SK-N-SH (cell line): ENCODE data around the gene RAB21. TPM values are rescaled to one million over a fixed set of nuclear protein-coding genes. Genes with fewer than 3 reads are reported as not detected.

Experiments used
- CTCF ChIA-PET: fragments of 300-600, 350-600 bp; formaldehyde crosslinking; extraction: SDS; loops from one replicate; lab custom pipeline; 2021; lab: Yijun Ruan, JAX
- POLR2A ChIA-PET: fragments of 350-600 bp; sonication (Branson Sonifier 250); formaldehyde crosslinking; extraction: SDS; loops from one replicate; lab custom pipeline; 2020; ENCODE audit warnings: antibody characterized with exemption, inconsistent platforms; lab: Yijun Ruan, JAX
- DNase-seq: peaks from one replicate; pipeline ENCODE4 v3.0.0; 2012
- H2AFZ ChIP-seq: fragments of 200-600 bp; sonication (generic); 2 replicates; pipeline ENCODE4 v1.8.1; 2016; ENCODE audit warnings: antibody characterized with exemption, mild to moderate bottlenecking, low read depth
- H3F3A ChIP-seq: fragments of 200-600 bp; sonication (generic); replicated peaks from 2 replicates; pipeline ENCODE3; 2016; ENCODE audit warnings: antibody characterized with exemption, mild to moderate bottlenecking; ENCODE audit not compliant: insufficient read depth
- H3K27ac ChIP-seq, 2 experiments: fragments of 200-500 bp in 1 of 2; fragments of 200-600 bp in 1 of 2; sonication (Bioruptor generic) in 1 of 2; sonication (generic), shearing (Covaris generic) in 1 of 2; 2 replicates each; pipeline versions ENCODE4 v1.5.1 to v1.6.1; 2014 to 2016; ENCODE audit warnings: low read depth in 2 of 2, inconsistent platforms in 1 of 2, low read length in 1 of 2, mild to moderate bottlenecking in 1 of 2, mixed read lengths in 1 of 2
- H3K27me3 ChIP-seq: fragments of 200-600 bp; sonication (generic), shearing (Covaris generic); 2 replicates; pipeline ENCODE4 v1.6.1; 2016; ENCODE audit warnings: mixed run types; ENCODE audit not compliant: insufficient read depth
- H3K36me3 ChIP-seq, 2 experiments: fragments of 200-500 bp in 1 of 2; fragments of 200-600 bp in 1 of 2; sonication (Bioruptor generic) in 1 of 2; sonication (generic) in 1 of 2; replicated peaks in 1 of 2; 2 replicates each; pipeline versions ENCODE3 to v1.5.1; 2014 to 2016; ENCODE audit warnings: low read length in 1 of 2, mild to moderate bottlenecking in 1 of 2; ENCODE audit not compliant: insufficient read depth in 2 of 2, control insufficient read depth in 1 of 2
- H3K4me1 ChIP-seq, 2 experiments: fragments of 200-500 bp in 1 of 2; fragments of 200-600 bp in 1 of 2; sonication (Bioruptor generic) in 1 of 2; sonication (generic), shearing (Covaris generic) in 1 of 2; 2 replicates each; pipeline versions ENCODE4 v1.5.1 to v1.6.1; 2014 to 2016; ENCODE audit warnings: low read depth in 1 of 2, low read length in 1 of 2, mixed run types in 1 of 2; ENCODE audit not compliant: insufficient read depth in 2 of 2, control insufficient read depth in 1 of 2
- H3K4me2 ChIP-seq: fragments of 200-600 bp; sonication (generic), shearing (Covaris generic); 2 replicates; pipeline ENCODE4 v1.6.1; 2017; ENCODE audit warnings: mixed run types
- H3K4me3 ChIP-seq, 2 experiments: fragments of 200-500 bp in 1 of 2; fragments of 200-600 bp in 1 of 2; sonication (Bioruptor generic) in 1 of 2; sonication (generic), shearing (Covaris generic) in 1 of 2; 2 replicates each; pipeline versions ENCODE4 v1.5.1 to v1.8.1; 2014 to 2016; ENCODE audit warnings: low read depth in 2 of 2, inconsistent platforms in 1 of 2, low read length in 1 of 2, mild to moderate bottlenecking in 1 of 2, mixed read lengths in 1 of 2, moderate library complexity in 1 of 2
- H3K79me2 ChIP-seq: fragments of 200-600 bp; sonication (generic); 2 replicates; pipeline ENCODE4 v1.8.1; 2017; ENCODE audit warnings: mild to moderate bottlenecking; ENCODE audit not compliant: insufficient read depth
- H3K9ac ChIP-seq: fragments of 200-600 bp; sonication (generic); 2 replicates; pipeline ENCODE4 v1.6.1; 2017; ENCODE audit warnings: mixed run types
- H3K9me2 ChIP-seq: fragments of 200-600 bp; sonication (generic); 2 replicates; pipeline ENCODE4 v1.6.1; 2017; ENCODE audit warnings: mixed run types
- H3K9me3 ChIP-seq: fragments of 200-600 bp; sonication (generic); 2 replicates; pipeline ENCODE4 v1.6.1; 2017; ENCODE audit warnings: mixed run types, mild to moderate bottlenecking, moderate library complexity
- H4K20me1 ChIP-seq: fragments of 200-600 bp; sonication (generic); 2 replicates; pipeline ENCODE4 v1.6.1; 2017; ENCODE audit warnings: mild to moderate bottlenecking, mixed run types; ENCODE audit not compliant: insufficient read depth
- CHD2 ChIP-seq: fragments of 150-350 bp; IDR thresholded peaks from 2 replicates; pipeline ENCODE4 v1.6.1; 2018; ENCODE audit warnings: low read length; ENCODE audit not compliant: partially characterized antibody
- FOSL2 ChIP-seq: IDR thresholded peaks from 2 replicates; pipeline ENCODE4 v1.4.0; 2012; ENCODE audit warnings: low read depth, mild to moderate bottlenecking, moderate library complexity, borderline replicate concordance
- IRF3 ChIP-seq: fragments of 150-350 bp; IDR thresholded peaks from 2 replicates; pipeline ENCODE4 v1.6.1; 2016; ENCODE audit warnings: mild to moderate bottlenecking, low read depth, low read length
- MAX ChIP-seq: IDR thresholded peaks from 2 replicates; pipeline ENCODE4 v1.4.0; 2012; ENCODE audit warnings: low read depth
- MEF2A ChIP-seq: IDR thresholded peaks from 2 replicates; pipeline ENCODE4 v1.4.0; 2012; ENCODE audit warnings: low read depth, borderline replicate concordance
- MXI1 ChIP-seq: IDR thresholded peaks from 2 replicates; pipeline ENCODE4 v1.6.1; 2012; ENCODE audit warnings: mild to moderate bottlenecking, low read depth, low read length, improper control_type of control experiment
- PBX3 ChIP-seq: IDR thresholded peaks from 2 replicates; pipeline ENCODE4; 2012
- RCOR1 ChIP-seq: fragments of 150-350 bp; IDR thresholded peaks from 2 replicates; pipeline ENCODE4 v1.6.1; 2017; ENCODE audit warnings: antibody characterized with exemption, low read length
- RXRA ChIP-seq: IDR thresholded peaks from 2 replicates; pipeline ENCODE4 v1.4.0; 2012; ENCODE audit warnings: low read depth, mild to moderate bottlenecking, borderline replicate concordance
- USF1 ChIP-seq: IDR thresholded peaks from 2 replicates; pipeline ENCODE4 v1.4.0; 2012; ENCODE audit warnings: low read depth, borderline replicate concordance
- YY1 ChIP-seq: IDR thresholded peaks from 2 replicates; pipeline ENCODE4 v1.4.0; 2012; ENCODE audit warnings: low read depth, mild to moderate bottlenecking
- WGBS: methylation state at CpG from one replicate; pipeline ENCODE4 v1.1.6; 2017; ENCODE audit warnings: low lambda C conversion rate; 5-methylcytosine and 5-hydroxymethylcytosine counted together
- polyA plus RNA-seq, 3 experiments: library from polyadenylated mRNA; depleted of rRNA; stranded (reverse); fragments of >200 nt; gene quantifications; 2 replicates each; pipeline ENCODE4 v1.2.3, GENCODE V29; 2012
- TF ChIP-seq, protein P1 (sequence below): fragments of 150-350 bp; IDR thresholded peaks from 2 replicates; pipeline ENCODE4 v1.6.1; 2017; ENCODE audit warnings: antibody characterized with exemption, low read length, low read depth, borderline replicate concordance

RAB21 gene
- polyA plus RNA-seq, 1 of the 3 experiments (the other 2 are of a cell fraction): 6.5 TPM

DNA sequence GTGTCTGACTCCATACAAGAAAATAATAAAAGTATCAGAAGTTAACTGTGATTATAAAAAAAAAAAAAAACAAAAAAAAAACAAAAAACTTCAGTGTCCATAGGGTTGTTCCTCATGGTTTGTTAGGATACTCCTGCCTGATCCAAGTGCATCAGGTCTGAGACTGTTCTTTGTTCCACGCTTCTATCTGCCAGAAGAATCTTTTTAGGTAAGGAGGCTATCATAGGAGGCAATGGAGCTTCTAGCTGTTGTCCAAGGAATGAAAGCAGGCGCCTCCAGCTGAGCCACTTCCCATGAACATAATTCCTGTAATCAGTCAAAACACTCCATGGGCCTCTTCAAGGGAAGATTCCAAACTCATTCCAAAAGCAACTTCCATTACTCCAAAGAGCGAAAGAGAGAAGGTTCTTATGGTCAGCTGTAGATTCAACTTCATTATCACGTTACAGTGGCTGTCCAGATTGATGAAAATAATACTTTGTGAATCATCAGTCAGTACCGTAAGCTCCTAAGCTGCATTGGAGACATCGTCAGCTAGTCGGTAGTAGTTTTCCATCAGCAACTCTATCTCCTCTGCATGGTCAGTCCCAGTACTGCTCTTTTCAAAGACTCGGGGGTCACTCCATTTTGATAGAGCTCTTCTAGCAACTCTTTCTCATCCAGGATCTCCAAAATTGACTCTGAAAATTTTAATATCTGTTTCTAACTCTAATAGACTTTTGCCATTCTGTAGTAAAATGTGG is 94.6 kb downstream of the RAB21 start:
- Histone ChIP-seq H2AFZ (no peak overlapping the region), H3K9me3 (no peaks in the 10 kb centered on the region), H3F3A (no peaks in the 10 kb centered on the region), H3K4me2 (no peak overlapping the region), H3K27ac (no peak overlapping the region), H3K9me2 (no peaks in the 10 kb centered on the region)
- DNase-seq: no peak
- CTCF ChIA-PET: interaction anchor here (1.0 to 3.0 kb wide), 3 partner anchors 10 to 90 kb away, joined by 3 to 12 read pairs (median 4); partner anchors contain the start of gene TPH2
- no peak for TF ChIP-seq YY1
- no peak for TF ChIP-seq FOSL2
- TF ChIP-seq MXI1: no peak
- no peak for TF ChIP-seq CHD2
- no peak for TF ChIP-seq MEF2A
- TF ChIP-seq IRF3: no peak
- TF ChIP-seq PBX3: no peak
- TF ChIP-seq, protein P1, sequence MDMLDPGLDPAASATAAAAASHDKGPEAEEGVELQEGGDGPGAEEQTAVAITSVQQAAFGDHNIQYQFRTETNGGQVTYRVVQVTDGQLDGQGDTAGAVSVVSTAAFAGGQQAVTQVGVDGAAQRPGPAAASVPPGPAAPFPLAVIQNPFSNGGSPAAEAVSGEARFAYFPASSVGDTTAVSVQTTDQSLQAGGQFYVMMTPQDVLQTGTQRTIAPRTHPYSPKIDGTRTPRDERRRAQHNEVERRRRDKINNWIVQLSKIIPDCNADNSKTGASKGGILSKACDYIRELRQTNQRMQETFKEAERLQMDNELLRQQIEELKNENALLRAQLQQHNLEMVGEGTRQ: no peak
- no peak for TF ChIP-seq RXRA
- TF ChIP-seq RCOR1: no peak
- TF ChIP-seq USF1: no peak
- no peak for TF ChIP-seq MAX
- TF ChIP-seq, all 33 proteins: peak for 0
- Histone ChIP-seq H3K9ac (no peak overlapping the region), H3K27me3 (no peaks in the 10 kb centered on the region), H3K4me1 (peaks cover 0 to 8% of the 10 kb centered on the region in 2 experiments; a peak in 1 of 4 replicates), H3K79me2 (peaks cover 95% of the 10 kb centered on the region), H3K36me3 (peaks cover 0 to 4% of the 10 kb centered on the region in 2 experiments), H4K20me1 (peaks cover 7% of the 10 kb centered on the region), H3K4me3 (no peak overlapping the region)
- POLR2A ChIA-PET: no interaction called here
- 97% methylated on average over 8 of the region's 8 CpGs for WGBS

Other genes with a start within 250 kb of the RAB21 start
- gene ZFC3H1, start 91.0 kb upstream of the RAB21 start, polyA plus RNA-seq (2012; rRNA removed): 19.1 and 32.0 TPM in 2 replicates
- gene THAP2, start 90.6 kb upstream of the RAB21 start, polyA plus RNA-seq (2012; rRNA removed): 2.9 and 4.6 TPM in 2 replicates
- gene TMEM19, start 68.8 kb upstream of the RAB21 start, polyA plus RNA-seq (2012; rRNA removed): 12.6 and 17.4 TPM in 2 replicates
- gene TBC1D15, start 84.9 kb downstream of the RAB21 start, polyA plus RNA-seq (2012; rRNA removed): 8.6 and 12.0 TPM in 2 replicates
- gene TPH2, start 184.0 kb downstream of the RAB21 start, polyA plus RNA-seq (2012; rRNA removed): not detected in 2 replicates